Keratinocyte (primary cell): ENCODE measurements around the gene ZFYVE28. TPM values are rescaled to one million over a fixed set of nuclear protein-coding genes. Genes with fewer than 3 reads are reported as not detected.

Source experiments
- DNase-seq: peaks from one replicate; pipeline ENCODE4 v3.0.0-alpha.2; 2011; ENCODE audit warnings: low read depth, missing footprints, low spot score
- FAIRE-seq: peaks from 2 replicates; lab custom pipeline; 2011; peaks lifted over from hg19 to GRCh38; lab: Jason Lieb, UNC
- H2AFZ ChIP-seq: 2 replicates; pipeline ENCODE4 v1.6.0; 2012; ENCODE audit warnings: low read length, control low read depth, inconsistent platforms; ENCODE audit not compliant: control insufficient read depth
- H3K27ac ChIP-seq: 2 replicates; pipeline ENCODE4 v1.5.1; 2011; ENCODE audit warnings: low read length; ENCODE audit not compliant: control insufficient read depth, insufficient read depth
- H3K27me3 ChIP-seq: 3 replicates; pipeline ENCODE4 v1.6.0; 2011; ENCODE audit warnings: low read length; ENCODE audit not compliant: control insufficient read depth, insufficient read depth; ENCODE audit errors: extremely low read depth
- H3K36me3 ChIP-seq, 2 experiments: 2 replicates in 1 of 2; 3 replicates in 1 of 2; pipeline ENCODE4 v1.5.1; 2011; ENCODE audit warnings: low read length in 2 of 2, mild to moderate bottlenecking in 1 of 2; ENCODE audit not compliant: control insufficient read depth in 2 of 2, insufficient read depth in 2 of 2; ENCODE audit errors: extremely low read depth in 1 of 2
- H3K4me1 ChIP-seq: 3 replicates; pipeline ENCODE4 v1.5.1; 2011; ENCODE audit warnings: low read length; ENCODE audit not compliant: control insufficient read depth, insufficient read depth; ENCODE audit errors: extremely low read depth
- H3K4me2 ChIP-seq: 3 replicates; pipeline ENCODE4 v1.6.0; 2011; ENCODE audit warnings: low read depth, low read length; ENCODE audit not compliant: control insufficient read depth, insufficient read depth; ENCODE audit errors: extremely low read depth
- H3K4me3 ChIP-seq, 3 experiments: fragments of 200-600 bp in 1 of 3; sonication (generic) in 1 of 3; 2 replicates in 2 of 3; 3 replicates in 1 of 3; pipeline ENCODE4 v1.5.1; 2011 to 2016; ENCODE audit warnings: low read length in 3 of 3, mild to moderate bottlenecking in 3 of 3, control low read depth in 2 of 3, inconsistent platforms in 1 of 3, low read depth in 1 of 3, mixed read lengths in 1 of 3, mixed run types in 1 of 3, moderate library complexity in 1 of 3; ENCODE audit not compliant: control insufficient read depth in 2 of 3, insufficient read depth in 2 of 3; ENCODE audit errors: extremely low read depth in 1 of 3
- H3K79me2 ChIP-seq: 2 replicates; pipeline ENCODE4 v1.6.0; 2012; ENCODE audit warnings: low read length; ENCODE audit not compliant: control insufficient read depth, insufficient read depth
- H3K9ac ChIP-seq: 3 replicates; pipeline ENCODE4 v1.6.0; 2011; ENCODE audit warnings: low read length; ENCODE audit not compliant: control insufficient read depth, insufficient read depth; ENCODE audit errors: extremely low read depth
- H3K9me1 ChIP-seq: 3 replicates; pipeline ENCODE4 v1.6.0; 2011; ENCODE audit warnings: low read length; ENCODE audit not compliant: control insufficient read depth, insufficient read depth; ENCODE audit errors: extremely low read depth
- H3K9me3 ChIP-seq: 2 replicates; pipeline ENCODE4 v1.5.1; 2012; ENCODE audit warnings: low read depth, low read length; ENCODE audit not compliant: control insufficient read depth
- H4K20me1 ChIP-seq: 3 replicates; pipeline ENCODE4 v1.6.0; 2011; ENCODE audit warnings: low read length; ENCODE audit not compliant: control insufficient read depth, insufficient read depth; ENCODE audit errors: extremely low read depth
- EZH2 ChIP-seq: IDR thresholded peaks from one replicate; pipeline ENCODE4 v1.6.1; 2012; ENCODE audit warnings: inconsistent platforms, mild to moderate bottlenecking, low read length, moderate library complexity
- dilution Hi-C: fragments of 300-500 bp; cut with MboI; formaldehyde crosslinking; loops from one replicate; pipeline ENCODE4 v1.7.0; 2020; ENCODE audit warnings: low sequenced_read_pairs; ENCODE audit not compliant: extremely low pct_ligation_motif_present
- polyA plus RNA-seq, 5 experiments: library from polyadenylated mRNA; depleted of rRNA in 3 of 5; stranded (reverse) in 3 of 5; stranded (forward) in 1 of 5; unstranded in 1 of 5; fragments of >200 nt; gene quantifications; 1 replicate in 1 of 5; 2 replicates in 3 of 5; 3 replicates in 1 of 5; pipeline versions ENCODE4 v1.2.1 to v1.2.3, GENCODE V29; 2011 to 2012; ENCODE audit warnings: missing spikeins in 2 of 5, low read depth in 1 of 5, low replicate concordance in 1 of 5
- TF ChIP-seq, protein P1 (sequence below), 3 experiments: IDR thresholded peaks in 1 of 3; conservative IDR thresholded peaks in 1 of 3; optimal IDR thresholded peaks in 1 of 3; 2 replicates in 2 of 3; 3 replicates in 1 of 3; pipeline versions ENCODE3 to v1.5.1; 2011; ENCODE audit warnings: low read length in 3 of 3, mild to moderate bottlenecking in 3 of 3, moderate library complexity in 2 of 3, control low read depth in 1 of 3, inconsistent platforms in 1 of 3; ENCODE audit not compliant: insufficient read depth in 2 of 3; ENCODE audit errors: extremely low read depth in 1 of 3

The ZFYVE28 gene
- polyA plus RNA-seq, 1 donor (not counting 4 experiments of a cell fraction or from before 2014, with no cell fraction given): 0.33 TPM

DNA sequence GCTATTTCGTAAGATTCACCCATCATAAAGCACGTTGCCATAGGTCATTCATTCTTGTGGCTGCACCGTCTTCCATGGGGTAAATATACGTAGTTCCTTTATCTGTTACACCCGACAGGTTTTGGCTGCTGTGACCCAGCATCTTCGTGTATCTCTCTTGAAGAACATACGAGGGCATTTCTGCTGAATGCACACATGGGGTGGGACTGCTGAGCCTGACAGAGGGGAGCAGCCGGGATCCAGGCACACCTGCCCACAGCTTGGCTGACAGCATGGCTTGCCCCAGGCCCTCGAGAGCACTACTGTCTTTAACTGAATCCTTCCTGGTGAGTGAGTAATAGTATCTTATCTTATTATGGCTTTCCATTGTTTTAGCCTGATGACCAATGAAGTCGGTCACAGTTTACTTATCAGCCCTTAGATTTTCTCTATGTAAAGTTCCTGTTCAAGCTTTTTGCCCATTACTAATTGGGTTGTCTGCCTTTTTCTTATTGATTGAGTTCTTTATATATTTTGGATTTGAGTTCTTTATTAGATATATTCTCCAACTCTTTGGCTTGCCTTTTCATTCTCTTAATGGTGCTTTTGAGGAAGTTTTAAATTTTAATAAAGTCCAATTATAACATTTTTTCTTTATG lies 111.6 kb downstream of the ZFYVE28 start:
- dilution Hi-C loops: no loop called here
- Histone ChIP-seq H3K27ac (no peak overlapping the region), H2AFZ (no peak overlapping the region), H3K4me1 (no peaks in the 10 kb centered on the region), H4K20me1 (no peaks in the 10 kb centered on the region), H3K79me2 (no peaks in the 10 kb centered on the region), H3K9me1 (no peaks in the 10 kb centered on the region), H3K9ac (no peak overlapping the region), H3K27me3 (peaks cover under 1% of the 10 kb centered on the region), H3K36me3 (no peaks in the 10 kb centered on the region), H3K4me3 (no peak overlapping the region), H3K4me2 (no peak overlapping the region), H3K9me3 (no peaks in the 10 kb centered on the region)
- DNase-seq: no peak
- TF ChIP-seq, protein P1, sequence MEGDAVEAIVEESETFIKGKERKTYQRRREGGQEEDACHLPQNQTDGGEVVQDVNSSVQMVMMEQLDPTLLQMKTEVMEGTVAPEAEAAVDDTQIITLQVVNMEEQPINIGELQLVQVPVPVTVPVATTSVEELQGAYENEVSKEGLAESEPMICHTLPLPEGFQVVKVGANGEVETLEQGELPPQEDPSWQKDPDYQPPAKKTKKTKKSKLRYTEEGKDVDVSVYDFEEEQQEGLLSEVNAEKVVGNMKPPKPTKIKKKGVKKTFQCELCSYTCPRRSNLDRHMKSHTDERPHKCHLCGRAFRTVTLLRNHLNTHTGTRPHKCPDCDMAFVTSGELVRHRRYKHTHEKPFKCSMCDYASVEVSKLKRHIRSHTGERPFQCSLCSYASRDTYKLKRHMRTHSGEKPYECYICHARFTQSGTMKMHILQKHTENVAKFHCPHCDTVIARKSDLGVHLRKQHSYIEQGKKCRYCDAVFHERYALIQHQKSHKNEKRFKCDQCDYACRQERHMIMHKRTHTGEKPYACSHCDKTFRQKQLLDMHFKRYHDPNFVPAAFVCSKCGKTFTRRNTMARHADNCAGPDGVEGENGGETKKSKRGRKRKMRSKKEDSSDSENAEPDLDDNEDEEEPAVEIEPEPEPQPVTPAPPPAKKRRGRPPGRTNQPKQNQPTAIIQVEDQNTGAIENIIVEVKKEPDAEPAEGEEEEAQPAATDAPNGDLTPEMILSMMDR (optimal IDR thresholded peaks at IDR 0.05 in 1 of 3, IDR thresholded peaks at IDR 0.05 in 1 of 3, conservative IDR thresholded peaks at IDR 0.05 in 1 of 3; ENCODE audit: extremely low read depth in 1 of 3, insufficient read depth in 2 of 3, low read length in 3 of 3): no peak
- no peak for TF ChIP-seq EZH2
- no peak for FAIRE-seq

DNA sequence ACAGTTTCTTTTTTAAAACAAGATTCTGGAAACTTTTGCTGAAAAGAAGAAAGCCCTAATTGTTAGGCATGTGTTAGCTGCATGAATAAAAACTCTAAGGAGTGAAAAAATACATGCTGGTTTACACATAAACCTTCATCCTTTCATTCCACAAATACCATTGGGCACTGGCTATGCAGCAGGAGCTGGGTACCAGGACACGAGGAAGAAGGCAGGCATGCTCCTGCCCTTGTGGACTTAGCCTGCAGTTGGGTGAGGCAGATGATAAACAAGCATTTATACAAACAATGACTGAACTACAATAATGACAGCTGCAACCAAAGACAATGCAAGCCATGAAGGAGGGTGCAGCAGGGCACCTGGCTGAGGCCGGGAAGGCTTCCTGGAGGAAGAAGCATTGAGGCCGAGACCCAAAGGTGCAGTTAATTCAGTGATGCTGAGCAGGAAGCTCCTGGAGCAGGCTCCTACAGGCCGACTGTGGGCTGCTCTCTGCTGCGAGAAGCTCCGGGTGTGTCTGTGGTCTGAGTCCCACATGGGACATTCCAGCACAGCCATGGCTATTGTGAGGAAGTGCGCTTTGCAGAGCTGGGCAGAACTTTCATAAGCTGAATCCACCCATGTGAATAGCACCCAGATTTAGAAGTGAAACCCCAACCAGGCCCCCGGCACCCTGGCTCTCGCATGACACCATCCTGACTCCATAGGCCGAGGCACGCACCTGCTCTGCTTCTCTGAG lies 112.5 kb downstream of the ZFYVE28 start:
- Histone ChIP-seq H3K27me3 (peaks cover 9% of the 10 kb centered on the region), H3K79me2 (no peaks in the 10 kb centered on the region), H3K9ac (no peak overlapping the region), H3K9me1 (no peaks in the 10 kb centered on the region), H2AFZ (no peak overlapping the region), H3K4me3 (no peak overlapping the region), H3K27ac (no peak overlapping the region), H3K9me3 (no peaks in the 10 kb centered on the region), H3K36me3 (no peaks in the 10 kb centered on the region), H3K4me2 (no peak overlapping the region), H4K20me1 (no peaks in the 10 kb centered on the region), H3K4me1 (no peaks in the 10 kb centered on the region)
- DNase-seq: no peak
- FAIRE-seq: no peak
- dilution Hi-C loops: no loop called here
- TF ChIP-seq EZH2: no peak
- TF ChIP-seq, protein P1 (optimal IDR thresholded peaks at IDR 0.05 in 1 of 3, IDR thresholded peaks at IDR 0.05 in 1 of 3, conservative IDR thresholded peaks at IDR 0.05 in 1 of 3; ENCODE audit: extremely low read depth in 1 of 3, insufficient read depth in 2 of 3, low read length in 3 of 3): no peak
